Muscle layer of colon (tissue), 2 donors: ENCODE results near the gene SYMPK.

ENCODE experiments used
- H3K27ac ChIP-seq: one replicate; pipeline ENCODE4 v1.7.0; 2013; ENCODE audit warnings: low read depth, mild to moderate bottlenecking, low read length, moderate library complexity
- H3K27me3 ChIP-seq, 2 donors: one replicate each; pipeline ENCODE4 v1.7.0; 2013; ENCODE audit warnings: low read length in 2 of 2, mild to moderate bottlenecking in 2 of 2; ENCODE audit not compliant: insufficient read depth in 2 of 2, control insufficient read depth in 1 of 2
- H3K36me3 ChIP-seq: one replicate; pipeline ENCODE4 v1.7.0; 2013; ENCODE audit warnings: mild to moderate bottlenecking, low read length; ENCODE audit not compliant: insufficient read depth
- H3K4me1 ChIP-seq: one replicate; pipeline ENCODE4 v1.7.0; 2013; ENCODE audit warnings: mild to moderate bottlenecking, low read length; ENCODE audit not compliant: insufficient read depth
- H3K4me3 ChIP-seq, 2 donors: one replicate each; pipeline ENCODE4 v1.7.0; 2013; ENCODE audit warnings: low read length in 2 of 2, low read depth in 1 of 2, mild to moderate bottlenecking in 1 of 2, moderate library complexity in 1 of 2
- H3K9ac ChIP-seq: one replicate; pipeline ENCODE4 v1.7.0; 2013; ENCODE audit warnings: low read length
- H3K9me3 ChIP-seq: one replicate; pipeline ENCODE4 v1.7.0; 2013; ENCODE audit warnings: mild to moderate bottlenecking, low read length
- donor health status: abdominal sarcoma.
- donor health status: Adenocarcinoma of cecum.

The SYMPK gene

GRCh38 chr19:45827459-45828093, 35.4 kb downstream of the SYMPK start:
- H3K27me3 ChIP-seq, result no peaks in the 10 kb centered on the region
- no peak overlapping the region for H3K4me3 ChIP-seq
- peaks cover 91% of the 10 kb centered on the region for H3K36me3 ChIP-seq
- H3K27ac ChIP-seq, result no peak overlapping the region
- H3K9ac ChIP-seq, result no peak overlapping the region
- H3K9me3 ChIP-seq, result no peaks in the 10 kb centered on the region
- H3K4me1 ChIP-seq, result no peaks in the 10 kb centered on the region

GRCh38 chr19:45826934-45827333, 36.0 kb downstream of the SYMPK start:
- H3K9ac ChIP-seq, result no peak overlapping the region
- no peaks in the 10 kb centered on the region for H3K4me1 ChIP-seq
- H3K9me3 ChIP-seq, result no peaks in the 10 kb centered on the region
- H3K27me3 ChIP-seq, result no peaks in the 10 kb centered on the region
- peaks cover 88% of the 10 kb centered on the region for H3K36me3 ChIP-seq
- H3K4me3 ChIP-seq, result no peak overlapping the region
- H3K27ac ChIP-seq, result no peak overlapping the region

GRCh38 chr19:45825917-45826893, 36.7 kb downstream of the SYMPK start:
- H3K9ac ChIP-seq, result no peak overlapping the region
- H3K9me3 ChIP-seq, result no peaks in the 10 kb centered on the region
- H3K27ac ChIP-seq, result no peak overlapping the region
- H3K4me1 ChIP-seq, result no peaks in the 10 kb centered on the region
- H3K4me3 ChIP-seq, result no peak overlapping the region
- no peaks in the 10 kb centered on the region for H3K27me3 ChIP-seq
- H3K36me3 ChIP-seq, result peaks cover 82% of the 10 kb centered on the region

GRCh38 chr19:45825263-45825605, 37.7 kb downstream of the SYMPK start:
- peaks cover 84% of the 10 kb centered on the region for H3K36me3 ChIP-seq
- H3K9me3 ChIP-seq, result no peaks in the 10 kb centered on the region
- no peaks in the 10 kb centered on the region for H3K4me1 ChIP-seq
- no peak overlapping the region for H3K4me3 ChIP-seq
- H3K9ac ChIP-seq, result no peak overlapping the region
- H3K27ac ChIP-seq, result no peak overlapping the region
- H3K27me3 ChIP-seq, result no peaks in the 10 kb centered on the region

- H3K4me1 ChIP-seq, result no peaks in the 10 kb centered on the region
- H3K36me3 ChIP-seq, result peaks cover 79% of the 10 kb centered on the region
- H3K27me3 ChIP-seq, result no peaks in the 10 kb centered on the region
- H3K9me3 ChIP-seq, result no peaks in the 10 kb centered on the region
- H3K27ac ChIP-seq, result no peak overlapping the region
- no peak overlapping the region for H3K4me3 ChIP-seq
- no peak overlapping the region for H3K9ac ChIP-seq
Observed at GRCh38 chr19:45824531-45825262, 38.2 kb downstream of the SYMPK start.

GRCh38 chr19:45824041-45824471, 38.9 kb downstream of the SYMPK start:
- Histone ChIP-seq H3K9me3 (no peaks in the 10 kb centered on the region), H3K9ac (no peak overlapping the region), H3K36me3 (peaks cover 72% of the 10 kb centered on the region), H3K4me1 (no peaks in the 10 kb centered on the region), H3K4me3 (no peak overlapping the region), H3K27me3 (no peaks in the 10 kb centered on the region), H3K27ac (no peak overlapping the region)

- no peaks in the 10 kb centered on the region for H3K9me3 ChIP-seq
- H3K4me1 ChIP-seq, result no peaks in the 10 kb centered on the region
- H3K27me3 ChIP-seq, result no peaks in the 10 kb centered on the region
- no peak overlapping the region for H3K9ac ChIP-seq
- peaks cover 63% of the 10 kb centered on the region for H3K36me3 ChIP-seq
- no peak overlapping the region for H3K27ac ChIP-seq
- no peak overlapping the region for H3K4me3 ChIP-seq
Observed at GRCh38 chr19:45823182-45823581, 39.8 kb downstream of the SYMPK start.

GRCh38 chr19:45822716-45823115, 40.2 kb downstream of the SYMPK start:
- no peaks in the 10 kb centered on the region for H3K27me3 ChIP-seq
- H3K9ac ChIP-seq, result no peak overlapping the region
- no peaks in the 10 kb centered on the region for H3K4me1 ChIP-seq
- H3K36me3 ChIP-seq, result peaks cover 59% of the 10 kb centered on the region
- no peak overlapping the region for H3K27ac ChIP-seq
- H3K9me3 ChIP-seq, result no peaks in the 10 kb centered on the region
- H3K4me3 ChIP-seq, result no peak overlapping the region

- Histone ChIP-seq H3K36me3 (peaks cover 47% of the 10 kb centered on the region), H3K4me1 (no peaks in the 10 kb centered on the region), H3K27me3 (peaks cover 0 to 2% of the 10 kb centered on the region in 2 donors)
Observed at GRCh38 chr19:45821570-45821969, 41.4 kb downstream of the SYMPK start.

GRCh38 chr19:45821103-45821521, 41.8 kb downstream of the SYMPK start:
- Histone ChIP-seq H3K4me3 (no peak overlapping the region), H3K36me3 (peaks cover 43% of the 10 kb centered on the region), H3K27me3 (peaks cover 0 to 7% of the 10 kb centered on the region in 2 donors), H3K4me1 (no peaks in the 10 kb centered on the region), H3K9me3 (no peaks in the 10 kb centered on the region), H3K9ac (no peak overlapping the region), H3K27ac (no peak overlapping the region)

More at GRCh38 chr19:45821570-45821969, 41.4 kb downstream of the SYMPK start:
- H3K27ac ChIP-seq, result no peak overlapping the region
- no peak overlapping the region for H3K9ac ChIP-seq
- H3K9me3 ChIP-seq, result no peaks in the 10 kb centered on the region
- H3K4me3 ChIP-seq, result no peak overlapping the region

- no peak overlapping the region for H3K4me3 ChIP-seq
- H3K9me3 ChIP-seq, result no peaks in the 10 kb centered on the region
- peaks cover 37% of the 10 kb centered on the region for H3K36me3 ChIP-seq
- H3K27ac ChIP-seq, result no peak overlapping the region
- no peaks in the 10 kb centered on the region for H3K4me1 ChIP-seq
- H3K9ac ChIP-seq, result no peak overlapping the region
- H3K27me3 ChIP-seq, result peaks cover 0 to 12% of the 10 kb centered on the region in 2 donors
Observed at GRCh38 chr19:45820413-45821102, 42.4 kb downstream of the SYMPK start.
